ENCODE measurements around the gene PDE4D. TPM values are rescaled to one million over a fixed set of nuclear protein-coding genes. Genes with fewer than 3 reads are reported as not detected.

PDE4D gene
- total and polyA plus RNA-seq, 2 donors (not counting 3 experiments of a cell fraction or from before 2014, with no cell fraction given), result 34.5 to 51.2 TPM

GRCh38 chr5:59777028-59777427 lies 116.5 kb downstream of the PDE4D start:
- CTCF ChIA-PET, result interaction anchor here (0.7 kb wide), 1 partner anchor 11 kb away, joined by 3 read pairs; no protein-coding TSS in a partner anchor

GRCh38 chr5:59773294-59773693 lies 120.2 kb downstream of the PDE4D start:
- Histone ChIP-seq H4K20me1 (replicated peaks; ENCODE audit: control insufficient read depth, extremely low read depth, insufficient read depth, low read length) (no peaks in the 10 kb centered on the region), H3K79me2 (ENCODE audit: control insufficient read depth, insufficient read depth, low read length) (peaks cover 2% of the 10 kb centered on the region), H3K9me3 (replicated peaks; ENCODE audit: control insufficient read depth, insufficient read depth, low read length) (no peaks in the 10 kb centered on the region), H3K4me2 (ENCODE audit: insufficient read depth, low read length) (no peak overlapping the region), H3K4me1 (ENCODE audit: control insufficient read depth, extremely low read depth, insufficient read depth, low read length) (peaks cover 15% of the 10 kb centered on the region), H2AFZ (ENCODE audit: low read depth, low read length) (no peak overlapping the region), H3K4me3 (replicated peaks in 1 of 3; ENCODE audit: insufficient read depth in 1 of 3, low read depth in 1 of 3, low read length in 3 of 3) (no peak overlapping the region), H3K27ac (ENCODE audit: insufficient read depth, low read depth, low read length) (no peak overlapping the region), H3K9me1 (replicated peaks; ENCODE audit: control insufficient read depth, extremely low read depth, insufficient read depth, low read length) (no peaks in the 10 kb centered on the region), H3K36me3 (ENCODE audit: control insufficient read depth in 2 of 2, extremely low read depth in 1 of 2, insufficient read depth in 2 of 2, low read length in 2 of 2) (no peaks in the 10 kb centered on the region), H3K9ac (replicated peaks; ENCODE audit: extremely low read depth, insufficient read depth, low read length) (no peak overlapping the region), H3K27me3 (ENCODE audit: control insufficient read depth in 2 of 2, insufficient read depth in 2 of 2, low read length in 2 of 2) (no peaks in the 10 kb centered on the region)
- intact Hi-C loops (cut with micrococcal nuclease) (no loop called here), dilution Hi-C loops (cut with MboI; ENCODE audit: extremely low pct_ligation_motif_present, low sequenced_read_pairs) (no loop called here)
- DNase-seq (ENCODE audit: low read depth, low spot score) (no peak), FAIRE-seq (no peak)
- ChIA-PET POLR2A (no interaction called here), CTCF (interaction anchor here (1.1 kb wide), 1 partner anchor 27 kb away, joined by 3 read pairs; no protein-coding TSS in a partner anchor)
- TF ChIP-seq, protein P1, sequence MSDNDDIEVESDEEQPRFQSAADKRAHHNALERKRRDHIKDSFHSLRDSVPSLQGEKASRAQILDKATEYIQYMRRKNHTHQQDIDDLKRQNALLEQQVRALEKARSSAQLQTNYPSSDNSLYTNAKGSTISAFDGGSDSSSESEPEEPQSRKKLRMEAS (IDR thresholded peaks at IDR 0.05; ENCODE audit: insufficient read depth, insufficient read length), result no peak
- TF ChIP-seq POLR2AphosphoS5 (IDR thresholded peaks at IDR 0.05; ENCODE audit: insufficient read depth, low read depth, low read length) (no peak), POLR2A (IDR thresholded peaks at IDR 0.05; ENCODE audit: low read depth, low read length) (no peak), JUN (IDR thresholded peaks at IDR 0.05; ENCODE audit: borderline replicate concordance, insufficient read depth, insufficient read length, low read depth) (no peak), EZH2 (IDR thresholded peaks at IDR 0.05; ENCODE audit: borderline replicate concordance, low read depth, low read length, severe bottlenecking) (no peak), GATA2 (IDR thresholded peaks at IDR 0.05; ENCODE audit: insufficient read depth, insufficient read length, low read depth, low read length) (no peak), FOS (IDR thresholded peaks at IDR 0.05; ENCODE audit: borderline replicate concordance, insufficient read depth, low read length) (no peak), MYC (IDR thresholded peaks at IDR 0.05; ENCODE audit: low read depth, low read length) (no peak)
- TF ChIP-seq, protein P2, sequence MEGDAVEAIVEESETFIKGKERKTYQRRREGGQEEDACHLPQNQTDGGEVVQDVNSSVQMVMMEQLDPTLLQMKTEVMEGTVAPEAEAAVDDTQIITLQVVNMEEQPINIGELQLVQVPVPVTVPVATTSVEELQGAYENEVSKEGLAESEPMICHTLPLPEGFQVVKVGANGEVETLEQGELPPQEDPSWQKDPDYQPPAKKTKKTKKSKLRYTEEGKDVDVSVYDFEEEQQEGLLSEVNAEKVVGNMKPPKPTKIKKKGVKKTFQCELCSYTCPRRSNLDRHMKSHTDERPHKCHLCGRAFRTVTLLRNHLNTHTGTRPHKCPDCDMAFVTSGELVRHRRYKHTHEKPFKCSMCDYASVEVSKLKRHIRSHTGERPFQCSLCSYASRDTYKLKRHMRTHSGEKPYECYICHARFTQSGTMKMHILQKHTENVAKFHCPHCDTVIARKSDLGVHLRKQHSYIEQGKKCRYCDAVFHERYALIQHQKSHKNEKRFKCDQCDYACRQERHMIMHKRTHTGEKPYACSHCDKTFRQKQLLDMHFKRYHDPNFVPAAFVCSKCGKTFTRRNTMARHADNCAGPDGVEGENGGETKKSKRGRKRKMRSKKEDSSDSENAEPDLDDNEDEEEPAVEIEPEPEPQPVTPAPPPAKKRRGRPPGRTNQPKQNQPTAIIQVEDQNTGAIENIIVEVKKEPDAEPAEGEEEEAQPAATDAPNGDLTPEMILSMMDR (IDR thresholded peaks at IDR 0.05; ENCODE audit: extremely low read depth in 1 of 2, insufficient read depth in 1 of 2, low read depth in 1 of 2, low read length in 2 of 2), result no peak
- BruUV-seq (replicated peaks), result no TSS peak

More at GRCh38 chr5:59777028-59777427, 116.5 kb downstream of the PDE4D start:
- BruUV-seq (replicated peaks), result no TSS peak
- Histone ChIP-seq H3K9me3 (replicated peaks; ENCODE audit: control insufficient read depth, insufficient read depth, low read length) (no peaks in the 10 kb centered on the region), H3K9me1 (replicated peaks; ENCODE audit: control insufficient read depth, extremely low read depth, insufficient read depth, low read length) (no peaks in the 10 kb centered on the region), H4K20me1 (replicated peaks; ENCODE audit: control insufficient read depth, extremely low read depth, insufficient read depth, low read length) (no peaks in the 10 kb centered on the region), H3K9ac (replicated peaks; ENCODE audit: extremely low read depth, insufficient read depth, low read length) (no peak overlapping the region), H3K4me3 (replicated peaks in 1 of 3; ENCODE audit: insufficient read depth in 1 of 3, low read depth in 1 of 3, low read length in 3 of 3) (no peak overlapping the region), H3K4me2 (ENCODE audit: insufficient read depth, low read length) (no peak overlapping the region), H3K27me3 (ENCODE audit: control insufficient read depth in 2 of 2, insufficient read depth in 2 of 2, low read length in 2 of 2) (no peaks in the 10 kb centered on the region), H3K27ac (ENCODE audit: insufficient read depth, low read depth, low read length) (no peak overlapping the region), H3K36me3 (ENCODE audit: control insufficient read depth in 2 of 2, extremely low read depth in 1 of 2, insufficient read depth in 2 of 2, low read length in 2 of 2) (no peaks in the 10 kb centered on the region), H3K79me2 (ENCODE audit: control insufficient read depth, insufficient read depth, low read length) (no peaks in the 10 kb centered on the region), H2AFZ (ENCODE audit: low read depth, low read length) (no peak overlapping the region), H3K4me1 (ENCODE audit: control insufficient read depth, extremely low read depth, insufficient read depth, low read length) (no peaks in the 10 kb centered on the region)
- dilution Hi-C loops (cut with MboI; ENCODE audit: extremely low pct_ligation_motif_present, low sequenced_read_pairs) (no loop called here), intact Hi-C loops (cut with micrococcal nuclease) (no loop called here)
- TF ChIP-seq EZH2 (IDR thresholded peaks at IDR 0.05; ENCODE audit: borderline replicate concordance, low read depth, low read length, severe bottlenecking), result no peak
- TF ChIP-seq, protein P2 (IDR thresholded peaks at IDR 0.05; ENCODE audit: extremely low read depth in 1 of 2, insufficient read depth in 1 of 2, low read depth in 1 of 2, low read length in 2 of 2), result no peak
- POLR2A ChIA-PET, result no interaction called here
- FAIRE-seq (no peak), DNase-seq (ENCODE audit: low read depth, low spot score) (no peak)

Data from endothelial cell of umbilical vein (primary cell).